Gastrocnemius medialis (tissue), 4 donors: ENCODE measurements around the gene PPP6C. TPM values are rescaled to one million over a fixed set of nuclear protein-coding genes. Genes with fewer than 3 reads are reported as not detected.

Source experiments
- ATAC-seq, 2 donors: fragments of 150-250 bp; one replicate each; pipeline ENCODE4 v1.9.1; 2016
- DNase-seq, 2 donors: peaks; one replicate each; pipeline ENCODE4 v3.0.0-alpha.2; 2019
- H3K27ac ChIP-seq, 4 donors: fragments of 200-600 bp; sonication (generic); 1 replicate in 1 of 4; 2 replicates in 3 of 4; pipeline ENCODE4 v1.5.1; 2016 to 2018; ENCODE audit warnings: mild to moderate bottlenecking in 2 of 4, moderate library complexity in 1 of 4
- H3K27me3 ChIP-seq, 3 donors: fragments of 200-600 bp; sonication (generic) in 2 of 3; 1 replicate in 1 of 3; 2 replicates in 2 of 3; pipeline versions ENCODE4 v1.5.1 to v1.6.0; 2016 to 2019; ENCODE audit warnings: mild to moderate bottlenecking in 1 of 3, moderate library complexity in 1 of 3
- H3K36me3 ChIP-seq, 2 donors: fragments of 200-600 bp; sonication (generic) in 1 of 2; one replicate each; pipeline ENCODE4 v1.5.1; 2017 to 2018
- H3K4me1 ChIP-seq, 2 donors: fragments of 200-600 bp; sonication (generic) in 1 of 2; one replicate each; pipeline ENCODE4 v1.5.1; 2016 to 2017; ENCODE audit warnings: mild to moderate bottlenecking in 2 of 2
- H3K4me3 ChIP-seq, 4 donors: fragments of 200-600 bp; sonication (generic) in 3 of 4; 1 replicate in 1 of 4; 2 replicates in 3 of 4; pipeline ENCODE4 v1.5.1; 2016 to 2019; ENCODE audit warnings: mild to moderate bottlenecking in 2 of 4
- H3K9me3 ChIP-seq, 3 donors: fragments of 200-600 bp; sonication (generic) in 2 of 3; 1 replicate in 1 of 3; 2 replicates in 2 of 3; pipeline ENCODE4 v1.5.1; 2016 to 2019
- POLR2A ChIP-seq, 2 donors: fragments of 450-650 bp; IDR thresholded peaks; one replicate each; pipeline ENCODE4 v1.6.1; 2017; ENCODE audit warnings: antibody characterized with exemption in 2 of 2, mild to moderate bottlenecking in 2 of 2, moderate library complexity in 2 of 2
- in situ Hi-C, 4 donors: fragments of 200-750 bp; cut with MboI; loops; one replicate each; pipeline versions ENCODE4 v1.15.0 to v1.8.0; 2017; ENCODE audit warnings: low sequenced_read_pairs in 4 of 4
- intact Hi-C: fragments of 100-400 bp; cut with DNase I; formaldehyde crosslinking; loops from one replicate; pipeline ENCODE4 v1.15.1; 2023; ENCODE audit warnings: low total_unique reads
- total RNA-seq, 4 donors: library from RNA; depleted of rRNA; stranded (reverse); fragments of >200 nt; gene quantifications; one replicate each; pipeline versions ENCODE4 v1.1.0 to v1.2.3, GENCODE V29; 2016
- TF ChIP-seq, protein P1 (sequence below), 5 experiments: fragments of 450-650 bp in 3 of 5; fragments of 200-600 bp in 2 of 5; sonication (generic) in 2 of 5; IDR thresholded peaks in 4 of 5; conservative IDR thresholded peaks in 1 of 5; 1 replicate in 4 of 5; 2 replicates in 1 of 5; pipeline ENCODE4 v1.5.1; 2016 to 2019; ENCODE audit warnings: antibody characterized with exemption in 5 of 5, mild to moderate bottlenecking in 3 of 5, moderate library complexity in 3 of 5

The PPP6C gene
- total RNA-seq, 4 donors from 2014 or later = 49.4 to 80.6 (median 73.6) TPM

DNA sequence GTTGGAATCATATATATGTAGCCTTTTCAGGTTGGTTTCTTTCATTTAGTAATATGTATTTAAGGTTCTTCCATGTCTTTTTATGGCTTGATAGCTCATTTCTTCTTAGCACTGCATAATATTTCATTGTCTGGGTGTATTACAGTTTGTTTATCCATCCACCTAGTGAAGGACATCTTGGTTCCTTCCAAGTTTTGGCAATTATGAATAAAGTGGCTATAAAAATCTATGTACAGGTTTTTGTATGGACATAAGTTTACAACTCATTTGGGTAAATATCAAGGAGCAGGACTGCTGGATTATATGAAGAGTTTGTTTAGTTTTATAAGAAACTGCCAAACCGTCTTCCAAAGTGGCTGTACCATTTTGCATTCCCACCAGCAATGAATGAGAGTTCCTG, 11.7 kb downstream of the PPP6C start:
- DNase-seq (no peak), ATAC-seq (no peak)
- Histone ChIP-seq H3K27me3 (no peaks in the 10 kb centered on the region), H3K4me1 (peaks cover 49 to 72% of the 10 kb centered on the region in 2 donors), H3K9me3 (no peaks in the 10 kb centered on the region), H3K36me3 (no peaks in the 10 kb centered on the region), H3K27ac (peak overlapping the region in 3 of 4 donors; percentile 5 to 98 (median 34)), H3K4me3 (no peak overlapping the region)
- TF ChIP-seq POLR2A (IDR thresholded peaks at IDR 0.05) = no peak
- TF ChIP-seq, protein P1, sequence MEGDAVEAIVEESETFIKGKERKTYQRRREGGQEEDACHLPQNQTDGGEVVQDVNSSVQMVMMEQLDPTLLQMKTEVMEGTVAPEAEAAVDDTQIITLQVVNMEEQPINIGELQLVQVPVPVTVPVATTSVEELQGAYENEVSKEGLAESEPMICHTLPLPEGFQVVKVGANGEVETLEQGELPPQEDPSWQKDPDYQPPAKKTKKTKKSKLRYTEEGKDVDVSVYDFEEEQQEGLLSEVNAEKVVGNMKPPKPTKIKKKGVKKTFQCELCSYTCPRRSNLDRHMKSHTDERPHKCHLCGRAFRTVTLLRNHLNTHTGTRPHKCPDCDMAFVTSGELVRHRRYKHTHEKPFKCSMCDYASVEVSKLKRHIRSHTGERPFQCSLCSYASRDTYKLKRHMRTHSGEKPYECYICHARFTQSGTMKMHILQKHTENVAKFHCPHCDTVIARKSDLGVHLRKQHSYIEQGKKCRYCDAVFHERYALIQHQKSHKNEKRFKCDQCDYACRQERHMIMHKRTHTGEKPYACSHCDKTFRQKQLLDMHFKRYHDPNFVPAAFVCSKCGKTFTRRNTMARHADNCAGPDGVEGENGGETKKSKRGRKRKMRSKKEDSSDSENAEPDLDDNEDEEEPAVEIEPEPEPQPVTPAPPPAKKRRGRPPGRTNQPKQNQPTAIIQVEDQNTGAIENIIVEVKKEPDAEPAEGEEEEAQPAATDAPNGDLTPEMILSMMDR (IDR thresholded peaks at IDR 0.05 in 4 of 5, conservative IDR thresholded peaks at IDR 0.05 in 1 of 5) = no peak
- intact Hi-C loops = no loop called here
- in situ Hi-C loops = no loop called here

GRCh38 chr9:125176636-125177035, 13.0 kb downstream of the PPP6C start:
- Histone ChIP-seq H3K4me1 (peaks cover 47 to 72% of the 10 kb centered on the region in 2 donors), H3K27ac (peak overlapping the region; percentile 34 to 98 (median 40)), H3K36me3 (no peaks in the 10 kb centered on the region), H3K4me3 (no peak overlapping the region), H3K9me3 (no peaks in the 10 kb centered on the region), H3K27me3 (no peaks in the 10 kb centered on the region)
- no peak for DNase-seq
- no peak for ATAC-seq
- TF ChIP-seq, protein P1 (IDR thresholded peaks at IDR 0.05 in 4 of 5, conservative IDR thresholded peaks at IDR 0.05 in 1 of 5) = no peak
- no peak for TF ChIP-seq POLR2A (IDR thresholded peaks at IDR 0.05)
- in situ Hi-C loops = no loop called here
- intact Hi-C loops = no loop called here

GRCh38 chr9:125172031-125172755, 17.4 kb downstream of the PPP6C start:
- Histone ChIP-seq H3K4me3 (no peak overlapping the region), H3K27ac (peak overlapping the region in 3 of 4 donors; percentile 14 to 19 (median 16)), H3K4me1 (peaks cover 26 to 49% of the 10 kb centered on the region in 2 donors), H3K36me3 (peaks cover 0 to 14% of the 10 kb centered on the region in 2 donors), H3K27me3 (no peaks in the 10 kb centered on the region), H3K9me3 (no peaks in the 10 kb centered on the region)
- in situ Hi-C loops = no loop called here
- DNase-seq (no peak), ATAC-seq (no peak)
- TF ChIP-seq, protein P1 (IDR thresholded peaks at IDR 0.05 in 4 of 5, conservative IDR thresholded peaks at IDR 0.05 in 1 of 5) = no peak
- no peak for TF ChIP-seq POLR2A (IDR thresholded peaks at IDR 0.05)
- intact Hi-C loops = no loop called here

DNA sequence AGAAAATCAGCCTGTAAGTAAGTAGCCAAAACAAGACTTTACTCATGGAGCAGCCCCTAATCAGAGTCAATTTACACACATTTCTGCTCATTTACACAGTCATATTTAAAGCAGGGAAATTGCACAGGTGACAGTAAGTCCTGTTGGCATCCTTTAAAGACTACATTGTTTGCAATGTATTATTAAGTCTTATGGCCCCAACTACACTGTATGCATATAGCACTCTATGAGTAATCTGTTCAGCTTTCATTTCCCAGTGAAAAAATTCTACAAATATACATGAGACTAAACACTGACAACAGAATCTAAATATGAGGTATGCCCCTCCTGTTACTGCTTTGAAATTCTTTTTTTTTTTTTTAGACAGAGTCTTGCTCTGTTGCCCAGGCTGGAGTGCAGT, 19.7 kb downstream of the PPP6C start:
- H3K4me3 ChIP-seq = no peak overlapping the region
- TF ChIP-seq POLR2A (IDR thresholded peaks at IDR 0.05) = no peak
- TF ChIP-seq, protein P1 (IDR thresholded peaks at IDR 0.05 in 4 of 5, conservative IDR thresholded peaks at IDR 0.05 in 1 of 5) = no peak
- DNase-seq (no peak), ATAC-seq (no peak)
- no peaks in the 10 kb centered on the region for H3K27me3 ChIP-seq
- no peak overlapping the region for H3K27ac ChIP-seq
- H3K36me3 ChIP-seq = peaks cover 0 to 14% of the 10 kb centered on the region in 2 donors
- H3K9me3 ChIP-seq = no peaks in the 10 kb centered on the region
- H3K4me1 ChIP-seq = peaks cover 28 to 39% of the 10 kb centered on the region in 2 donors
- intact Hi-C loops (no loop called here), in situ Hi-C loops (no loop called here)
